HG03378 (cell line): ENCODE data around the gene FAM227B.
A peak's percentile ranks its signal among the peaks of the same experiment; 100 is the strongest.
"Not testable (repeated sequence)": the region's sequence is repeated elsewhere in the genome, so short reads cannot be mapped to it uniquely, and the experiment has no call there.

ENCODE experiments used
- ATAC-seq: cut with Tn5 transposase; IDR thresholded peaks from one replicate; pipeline ENCODE4 v1.9.1; 2021; ENCODE audit warnings: mild to moderate bottlenecking, moderate library complexity; ENCODE audit not compliant: unreplicated experiment

Gene FAM227B

GRCh38 chr15:49620658-49621368 lies at the start of gene FAM227B, which contains the start of gene DTWD1:
FAM227B (minus strand) TSS chr15:49620818; CDS start chr15:49615171, 5,647 bp downstream.
DTWD1 (plus strand) TSS chr15:49621048; CDS start chr15:49625168, 4,120 bp downstream.
- peak; percentile 98 for ATAC-seq

- ATAC-seq, result no peak
Observed at GRCh38 chr15:49669288-49669687, 48.7 kb upstream of the FAM227B start.

- ATAC-seq, result not testable (repeated sequence)
Observed at GRCh38 chr15:49666486-49666885, 45.9 kb upstream of the FAM227B start.

DNA sequence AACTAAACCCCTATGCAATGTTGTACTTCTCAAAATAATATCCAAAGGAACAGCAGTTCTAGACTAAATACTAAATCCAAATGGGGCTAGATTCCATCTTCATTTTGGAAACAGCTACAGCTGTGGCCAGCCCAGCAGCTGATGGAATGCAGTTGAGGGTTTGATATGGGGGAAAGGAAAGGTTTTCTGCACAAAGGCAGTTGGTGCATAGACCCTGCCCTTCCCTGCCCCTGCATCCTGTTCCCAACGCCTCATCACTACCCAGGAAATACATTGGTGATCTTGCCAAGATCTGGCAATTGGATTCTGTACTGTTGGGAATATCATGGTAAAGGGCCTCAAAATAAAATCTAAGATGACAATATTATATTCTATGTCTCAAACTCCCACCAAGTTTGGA lies 44.1 kb upstream of the FAM227B start:
- no peak for ATAC-seq

DNA sequence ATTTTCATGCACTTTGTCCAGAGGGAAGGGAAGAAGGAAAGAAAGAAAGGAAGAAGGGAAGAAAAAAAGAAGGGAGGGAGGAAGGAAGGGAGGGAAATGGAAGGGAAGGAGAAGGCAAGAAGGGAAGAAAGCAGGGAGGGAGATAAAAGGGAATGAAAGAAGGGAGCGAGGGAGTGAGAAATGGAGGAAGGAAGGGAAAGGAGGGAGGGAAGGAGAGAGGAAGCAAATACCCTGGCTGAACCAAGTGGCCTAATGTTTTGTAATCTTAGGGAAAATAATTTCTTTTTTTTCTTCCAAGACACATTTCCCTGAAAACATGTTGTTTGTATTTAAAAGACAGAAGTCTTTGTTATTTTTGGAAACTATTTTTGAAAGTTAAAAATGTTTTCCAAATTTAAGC lies 36.1 kb upstream of the FAM227B start:
- no peak for ATAC-seq

DNA sequence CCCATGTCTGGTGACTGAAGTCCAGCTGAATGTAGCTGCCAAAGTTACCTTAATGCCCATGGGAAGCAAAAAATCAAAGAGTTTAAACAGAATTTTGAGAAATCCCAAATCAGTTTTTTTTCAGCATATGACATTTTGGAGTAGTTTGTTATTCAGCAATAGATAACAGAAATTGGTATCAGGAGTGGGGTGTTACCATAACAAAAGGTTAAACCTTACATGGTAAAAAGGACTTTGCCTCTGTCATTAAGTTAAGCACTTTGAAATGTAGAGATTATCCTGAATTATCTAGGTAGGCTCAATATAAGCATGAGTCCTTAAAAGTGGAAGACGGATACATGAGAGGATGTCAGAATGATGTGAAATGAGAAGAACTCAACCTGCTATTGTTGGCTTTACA lies 32.3 kb upstream of the FAM227B start:
- no peak for ATAC-seq

DNA sequence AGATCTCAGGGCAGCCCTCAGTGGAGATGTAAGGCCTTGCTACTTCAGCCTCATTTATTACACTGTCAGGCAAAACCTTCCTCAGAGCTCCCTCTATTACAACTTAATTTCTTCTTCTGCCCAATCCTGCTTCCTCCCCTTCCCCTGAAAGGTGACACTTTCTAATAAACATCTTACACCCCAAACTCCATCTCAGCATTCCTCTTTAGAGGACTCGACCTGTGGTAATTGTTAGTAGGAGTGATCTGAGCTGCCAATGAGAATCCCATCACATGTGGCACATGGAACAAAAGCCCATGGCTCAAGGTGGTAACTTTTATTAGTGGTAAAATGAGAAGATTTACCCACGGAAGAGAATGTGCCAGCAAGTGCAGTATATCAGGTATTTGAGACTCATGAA lies 30.1 kb upstream of the FAM227B start:
- ATAC-seq, result no peak

DNA sequence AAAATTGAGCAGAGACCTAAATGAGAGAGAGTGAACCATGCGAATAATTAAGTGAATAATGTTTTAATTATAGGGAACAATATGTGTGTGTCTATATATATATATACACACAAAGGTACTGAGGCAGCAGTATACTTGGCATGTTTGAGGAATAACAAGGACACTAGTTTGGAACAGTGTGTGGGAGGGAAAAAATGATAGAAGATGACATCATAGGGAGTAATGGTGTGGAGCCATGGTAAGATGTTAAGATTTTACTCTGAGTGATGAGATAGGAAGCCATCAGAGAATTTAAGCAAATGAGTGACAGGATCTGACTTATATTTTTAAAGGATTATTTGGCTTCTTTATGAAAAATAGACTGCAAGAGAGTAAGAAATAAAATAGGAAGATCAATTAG lies 29.4 kb upstream of the FAM227B start:
- no peak for ATAC-seq

DNA sequence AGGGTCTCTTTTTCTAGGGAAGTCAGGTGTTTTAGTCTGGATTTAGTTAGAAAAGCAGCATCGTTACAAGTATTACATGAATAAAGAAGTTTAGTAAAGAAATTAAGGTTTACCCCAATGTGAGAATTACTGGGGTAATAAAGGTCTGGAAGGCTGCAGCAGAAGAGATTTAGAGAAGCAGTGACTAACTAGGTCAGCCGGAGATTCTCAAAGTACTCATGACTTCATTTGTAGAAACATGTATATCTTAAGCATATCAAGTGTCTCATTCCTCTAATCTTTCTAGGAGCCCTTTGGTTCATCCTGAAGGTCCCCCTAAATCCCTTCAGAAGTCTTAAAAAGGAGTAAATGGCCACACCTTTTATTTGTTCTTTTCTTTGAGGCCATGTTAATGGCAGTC lies 26.3 kb upstream of the FAM227B start:
- no peak for ATAC-seq

DNA sequence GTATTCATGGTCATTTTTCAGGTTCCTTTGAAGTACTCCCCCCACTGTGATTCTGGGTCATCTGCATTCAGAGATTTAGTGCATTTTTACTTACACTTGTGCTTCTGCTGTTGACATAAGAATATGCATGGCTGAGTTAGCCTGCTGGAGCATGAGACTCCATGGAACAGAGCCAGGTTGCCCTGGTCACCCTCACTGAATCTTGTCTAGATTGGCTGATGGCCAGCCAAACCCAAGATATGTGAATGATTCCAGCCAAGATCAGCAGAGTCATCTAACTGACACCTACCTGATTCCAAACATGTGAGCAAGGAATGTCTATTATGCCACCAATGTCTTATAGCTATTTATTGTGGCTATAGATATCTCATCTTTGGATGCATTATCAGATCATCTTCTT lies 25.3 kb upstream of the FAM227B start:
- ATAC-seq, result no peak

DNA sequence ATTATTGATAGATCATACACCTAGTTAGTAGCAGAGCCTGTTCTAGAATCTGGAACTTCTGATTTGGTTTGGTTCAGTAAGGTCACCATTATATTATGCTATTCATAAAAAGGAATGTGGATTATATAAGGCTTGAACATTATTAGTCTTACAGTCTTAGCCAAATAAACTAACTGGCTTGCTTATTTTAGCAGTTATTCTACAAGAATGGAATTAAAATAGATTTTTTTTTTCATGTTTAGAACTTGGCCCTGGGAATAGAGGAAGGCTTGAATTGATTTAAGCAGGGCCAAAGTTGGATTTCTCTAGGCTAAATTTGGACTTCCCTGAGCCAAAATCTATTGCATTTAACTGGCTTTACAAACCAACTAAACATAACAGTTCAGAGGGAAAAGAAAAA lies 24.7 kb upstream of the FAM227B start:
- ATAC-seq, result no peak

GRCh38 chr15:49644364-49644794 lies 23.8 kb upstream of the FAM227B start:
- ATAC-seq, result no peak

- no peak for ATAC-seq
Observed at GRCh38 chr15:49637857-49638256, 17.2 kb upstream of the FAM227B start.

DNA sequence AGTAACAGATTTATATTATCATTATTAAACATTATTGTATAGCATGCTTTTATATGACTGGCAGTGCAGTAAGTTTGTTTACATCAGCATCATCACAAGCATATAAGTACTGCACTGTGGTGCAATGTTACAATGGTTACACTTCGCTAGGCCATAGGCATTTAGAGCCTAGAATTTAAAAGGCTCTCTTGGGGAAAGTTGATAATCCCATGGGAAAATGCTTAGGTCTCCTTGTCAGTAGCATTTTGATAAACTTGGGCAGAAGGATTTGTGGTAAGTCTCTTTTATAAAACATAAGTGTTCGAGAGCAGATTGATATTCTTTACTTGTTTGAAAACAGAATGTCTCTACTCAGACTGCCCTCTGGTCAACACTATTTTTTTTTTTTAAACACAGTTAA lies 7.8 kb upstream of the FAM227B start:
- no peak for ATAC-seq

- no peak for ATAC-seq
Observed at GRCh38 chr15:49627407-49627877, 6.8 kb upstream of the FAM227B start.

GRCh38 chr15:49625460-49626036 lies 4.9 kb upstream of the FAM227B start:
- ATAC-seq, result no peak

GRCh38 chr15:49624056-49624455 lies 3.4 kb upstream of the FAM227B start:
- ATAC-seq, result no peak

DNA sequence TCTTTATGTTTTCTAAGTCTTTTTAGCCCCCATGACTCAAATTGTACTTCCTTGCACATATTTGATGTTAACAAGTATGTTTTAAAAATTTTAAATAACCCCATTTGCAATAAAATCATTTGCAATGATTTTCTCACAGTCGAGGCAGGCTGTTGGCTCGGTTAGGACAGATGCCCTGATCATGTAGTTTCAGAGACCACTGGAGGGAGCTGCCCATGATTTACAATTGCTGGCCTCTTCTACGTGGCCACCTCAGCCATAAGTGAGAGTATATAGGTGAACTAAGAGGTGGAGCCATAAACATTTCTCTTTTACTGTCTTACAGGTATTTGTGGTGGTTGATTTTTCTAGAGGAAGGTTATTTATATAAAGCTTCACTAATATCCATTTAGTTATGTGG lies 1.9 kb upstream of the FAM227B start:
- no peak for ATAC-seq

DNA sequence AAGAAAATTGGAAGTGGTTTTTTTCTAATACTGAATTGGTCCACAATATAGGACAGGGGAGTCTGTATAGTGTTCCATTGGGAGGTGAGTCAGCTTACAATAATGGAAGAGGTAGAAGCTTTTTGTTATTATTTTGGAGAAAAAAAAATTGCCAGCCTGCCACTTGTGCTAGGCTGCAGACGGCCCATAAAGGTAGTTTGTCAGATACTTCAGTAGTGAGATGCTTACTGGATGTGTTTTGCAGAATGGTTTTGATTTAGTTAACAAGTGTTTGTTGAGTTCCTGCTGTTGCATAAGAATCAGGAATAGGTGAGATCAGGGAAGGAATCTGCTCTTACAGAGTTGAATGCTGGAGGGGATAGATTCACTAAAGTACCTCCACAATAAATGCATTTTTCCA lies 1.3 kb upstream of the FAM227B start:
- ATAC-seq, result no peak

DNA sequence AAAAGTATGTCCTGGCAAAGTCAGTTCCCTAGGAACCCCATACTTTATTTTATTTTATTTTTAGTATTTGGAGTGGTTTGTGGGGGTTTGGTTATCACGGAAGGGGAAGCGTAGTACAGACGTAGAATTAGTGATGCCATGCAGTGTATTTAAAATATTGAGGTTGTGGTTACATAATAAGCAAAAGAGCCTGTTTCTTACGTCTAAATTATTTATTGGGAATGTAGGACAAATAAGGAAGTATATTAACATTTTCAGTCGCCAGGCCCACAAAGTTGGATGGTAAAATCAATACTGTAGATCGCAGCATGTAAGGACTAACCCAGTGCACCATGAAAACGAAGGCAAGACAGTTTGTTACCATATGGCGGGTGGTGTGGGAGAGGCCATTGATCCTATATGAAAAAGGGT lies 788 bp upstream of the FAM227B start:
- no peak for ATAC-seq

GRCh38 chr15:49620199-49620598 lies 419 bp downstream of the FAM227B start:
- ATAC-seq, result no peak

DNA sequence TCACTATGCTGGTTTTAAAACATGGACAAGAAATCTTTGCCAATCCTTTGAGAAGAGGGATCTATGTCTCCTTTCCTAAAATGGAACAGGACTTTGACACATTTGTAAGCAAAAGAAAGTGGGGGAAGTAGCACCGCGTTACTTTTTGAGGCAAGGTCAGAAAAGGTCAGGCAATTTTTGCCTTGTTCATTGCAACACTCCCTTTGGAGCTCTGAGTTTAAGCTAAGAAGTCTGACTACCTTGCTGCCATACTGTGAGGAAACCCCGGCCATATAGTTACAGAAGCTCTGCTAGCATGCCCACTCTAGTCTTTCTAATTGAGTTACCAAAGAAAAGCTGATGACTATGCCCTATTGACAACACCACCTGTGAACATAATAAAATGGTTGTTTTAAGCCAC lies 1.4 kb downstream of the FAM227B start:
- no peak for ATAC-seq

DNA sequence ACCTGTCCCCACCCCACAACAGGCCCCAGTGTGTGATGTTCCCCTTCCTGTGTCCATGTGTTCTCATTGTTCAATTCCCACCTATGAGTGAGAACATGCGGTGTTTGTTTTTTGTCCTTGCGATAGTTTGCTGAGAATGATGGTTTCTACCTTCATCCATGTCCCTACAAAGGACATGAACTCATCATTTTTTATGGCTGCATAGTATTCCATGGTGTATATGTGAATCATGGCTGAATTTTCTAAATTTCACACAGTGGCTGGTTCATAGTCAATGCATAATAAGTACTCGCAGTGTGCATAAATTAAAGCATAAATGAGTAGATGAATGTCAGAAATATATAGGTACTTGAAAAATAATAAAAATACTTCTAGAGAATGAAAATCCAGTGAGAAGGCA lies 8.4 kb downstream of the FAM227B start:
- ATAC-seq, result not testable (repeated sequence)
